Osteoblast (primary cell): ENCODE measurements around the gene ADAM12. TPM values are rescaled to one million over a fixed set of nuclear protein-coding genes. Genes with fewer than 3 reads are reported as not detected.

Source experiments
- DNase-seq: peaks from one replicate; pipeline ENCODE4 v3.0.0; 2011; ENCODE audit warnings: low spot score, mixed read lengths; ENCODE audit not compliant: insufficient read length; ENCODE audit errors: missing footprints
- H2AFZ ChIP-seq: 2 replicates; pipeline ENCODE4 v1.6.0; 2011; ENCODE audit warnings: mild to moderate bottlenecking, low read length
- H3K27ac ChIP-seq: 2 replicates; pipeline ENCODE4 v1.5.1; 2011; ENCODE audit warnings: mild to moderate bottlenecking, low read depth, low read length, moderate library complexity
- H3K27me3 ChIP-seq: 2 replicates; pipeline ENCODE4 v1.6.0; 2012; ENCODE audit warnings: mild to moderate bottlenecking, control low read depth, inconsistent platforms, low read length, moderate library complexity; ENCODE audit not compliant: insufficient read depth
- H3K36me3 ChIP-seq: 2 replicates; pipeline ENCODE4 v1.5.1; 2011; ENCODE audit warnings: mild to moderate bottlenecking, low read length, control low read depth, moderate library complexity; ENCODE audit not compliant: insufficient read depth
- H3K4me1 ChIP-seq: 2 replicates; pipeline ENCODE4 v1.5.1; 2011; ENCODE audit warnings: mild to moderate bottlenecking, low read length, control low read depth, moderate library complexity; ENCODE audit not compliant: insufficient read depth
- H3K4me2 ChIP-seq: 2 replicates; pipeline ENCODE4 v1.6.0; 2011; ENCODE audit warnings: mild to moderate bottlenecking, low read length; ENCODE audit not compliant: insufficient read depth
- H3K4me3 ChIP-seq: fragments of 200-600 bp; sonication (generic); 3 replicates; pipeline ENCODE4 v1.5.1; 2012; ENCODE audit warnings: mild to moderate bottlenecking, low read length, inconsistent platforms; ENCODE audit not compliant: insufficient read depth
- H3K79me2 ChIP-seq: 2 replicates; pipeline ENCODE4 v1.6.0; 2012; ENCODE audit warnings: mild to moderate bottlenecking, low read length, control low read depth, inconsistent platforms; ENCODE audit not compliant: insufficient read depth
- H3K9me3 ChIP-seq: 2 replicates; pipeline ENCODE4 v1.5.1; 2011; ENCODE audit warnings: low read depth, low read length, control low read depth
- H4K20me1 ChIP-seq: 2 replicates; pipeline ENCODE4 v1.6.0; 2012; ENCODE audit warnings: mild to moderate bottlenecking, low read length, control low read depth; ENCODE audit not compliant: insufficient read depth
- CTCF ChIP-seq: IDR thresholded peaks from 2 replicates; pipeline ENCODE4 v1.5.1; 2011; ENCODE audit warnings: mild to moderate bottlenecking, low read depth, low read length, moderate library complexity; ENCODE audit errors: extremely low read depth
- total RNA-seq: library from RNA; depleted of rRNA; stranded (reverse); fragments of >200 nt; gene quantifications from 2 replicates; pipeline ENCODE4 v1.2.3, GENCODE V29; 2012

Gene ADAM12
- total RNA-seq, 1 donor, result 345 TPM

DNA sequence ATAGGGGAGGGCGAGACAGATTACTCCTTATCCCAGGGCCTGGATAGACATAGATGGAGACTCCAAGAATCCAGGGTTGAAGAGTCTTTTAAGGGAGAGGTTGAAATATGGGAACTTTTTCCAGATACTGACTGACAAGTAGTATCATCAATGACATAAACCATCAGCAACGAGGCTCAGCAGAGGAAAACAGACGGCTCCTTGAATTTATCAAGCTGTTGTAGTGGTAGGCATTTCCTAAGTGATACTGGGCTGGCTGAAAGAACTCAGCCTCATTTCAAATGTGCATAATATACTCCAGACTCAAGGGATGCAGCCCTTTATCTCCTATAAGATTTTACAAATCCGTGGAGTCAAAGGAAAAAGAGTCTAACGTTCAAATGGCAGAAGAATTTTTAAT lies 341.4 kb downstream of the ADAM12 start:
- Histone ChIP-seq H3K9me3 (no peaks in the 10 kb centered on the region), H4K20me1 (no peaks in the 10 kb centered on the region), H3K27ac (no peak overlapping the region), H3K79me2 (no peaks in the 10 kb centered on the region), H3K4me2 (no peak overlapping the region), H3K27me3 (no peaks in the 10 kb centered on the region), H3K4me3 (no peak overlapping the region), H3K4me1 (peaks cover 22% of the 10 kb centered on the region), H3K36me3 (peaks cover 51% of the 10 kb centered on the region), H2AFZ (no peak overlapping the region)
- DNase-seq, result no peak
- no peak for TF ChIP-seq CTCF

GRCh38 chr10:126045861-126046260 lies 342.4 kb downstream of the ADAM12 start:
- Histone ChIP-seq H3K4me3 (no peak overlapping the region), H3K27ac (peak overlapping the region; percentile 31), H3K79me2 (no peaks in the 10 kb centered on the region), H3K4me1 (peaks cover 23% of the 10 kb centered on the region), H3K9me3 (no peaks in the 10 kb centered on the region), H4K20me1 (no peaks in the 10 kb centered on the region), H3K27me3 (no peaks in the 10 kb centered on the region), H2AFZ (no peak overlapping the region), H3K4me2 (no peak overlapping the region), H3K36me3 (peaks cover 61% of the 10 kb centered on the region)
- DNase-seq, result peak; percentile 39
- no peak for TF ChIP-seq CTCF

GRCh38 chr10:126043389-126043788 lies 344.9 kb downstream of the ADAM12 start:
- no peaks in the 10 kb centered on the region for H3K27me3 ChIP-seq
- TF ChIP-seq CTCF, result no peak
- peaks cover 83% of the 10 kb centered on the region for H3K36me3 ChIP-seq
- H3K4me1 ChIP-seq, result peaks cover 5% of the 10 kb centered on the region
- H4K20me1 ChIP-seq, result no peaks in the 10 kb centered on the region
- H2AFZ ChIP-seq, result no peak overlapping the region
- DNase-seq, result peak; percentile 19
- H3K4me2 ChIP-seq, result no peak overlapping the region
- H3K27ac ChIP-seq, result no peak overlapping the region
- no peaks in the 10 kb centered on the region for H3K79me2 ChIP-seq
- H3K9me3 ChIP-seq, result no peaks in the 10 kb centered on the region
- H3K4me3 ChIP-seq, result no peak overlapping the region

DNA sequence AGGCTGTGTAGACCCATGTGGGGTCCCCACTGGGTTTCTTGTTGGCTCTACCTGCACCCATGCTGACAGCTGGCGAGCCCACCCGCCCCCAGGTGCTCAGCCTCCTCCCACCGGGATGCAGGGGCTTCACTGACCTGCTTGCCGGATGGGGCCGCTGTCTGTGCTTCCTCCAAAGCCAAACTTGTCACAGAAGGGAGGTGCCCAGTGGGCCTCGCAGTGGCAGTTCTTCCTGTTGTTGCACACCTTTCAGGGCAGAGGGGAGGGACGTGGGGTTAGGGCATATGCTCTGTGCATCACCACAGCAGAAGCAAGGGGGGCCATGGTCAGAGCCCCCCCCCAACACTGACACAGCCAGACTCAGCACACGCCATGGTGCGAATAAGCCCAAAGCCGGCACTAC lies 345.4 kb downstream of the ADAM12 start:
- no peaks in the 10 kb centered on the region for H3K79me2 ChIP-seq
- H3K27ac ChIP-seq, result no peak overlapping the region
- no peak for TF ChIP-seq CTCF
- no peak overlapping the region for H3K4me3 ChIP-seq
- H3K36me3 ChIP-seq, result peaks cover 83% of the 10 kb centered on the region
- no peak for DNase-seq
- H3K4me1 ChIP-seq, result peaks cover 5% of the 10 kb centered on the region
- no peaks in the 10 kb centered on the region for H3K27me3 ChIP-seq
- no peaks in the 10 kb centered on the region for H3K9me3 ChIP-seq
- H4K20me1 ChIP-seq, result no peaks in the 10 kb centered on the region
- H3K4me2 ChIP-seq, result no peak overlapping the region
- H2AFZ ChIP-seq, result no peak overlapping the region
